ENCODE results near the gene OXTR.

Gene OXTR

GRCh38 chr3:8769088-8769822, at the start of gene OXTR:
TSS of gene OXTR (minus strand) at chr3:8769613. CDS start at chr3:8768187, 1,426 bp downstream.
- TF ChIP-seq CTCF (IDR thresholded peaks at IDR 0.05; ENCODE audit: extremely low read depth, missing control alignments) = peak; percentile 97
- DNase-seq (ENCODE audit: low spot score) = peak; percentile 92

GRCh38 chr3:8817486-8817885, 48.1 kb upstream of the OXTR start:
- DNase-seq (ENCODE audit: low spot score) = no peak

GRCh38 chr3:8816106-8816505, 46.7 kb upstream of the OXTR start:
- no peak for DNase-seq (ENCODE audit: low spot score)
- no peak for TF ChIP-seq CTCF (IDR thresholded peaks at IDR 0.05; ENCODE audit: extremely low read depth, missing control alignments)

More at GRCh38 chr3:8817486-8817885, 48.1 kb upstream of the OXTR start:
- no peak for TF ChIP-seq CTCF (IDR thresholded peaks at IDR 0.05; ENCODE audit: extremely low read depth, missing control alignments)

GRCh38 chr3:8813411-8813810, 44.0 kb upstream of the OXTR start:
- TF ChIP-seq CTCF (IDR thresholded peaks at IDR 0.05; ENCODE audit: extremely low read depth, missing control alignments) = no peak

GRCh38 chr3:8810561-8810960, 41.1 kb upstream of the OXTR start:
- TF ChIP-seq CTCF (IDR thresholded peaks at IDR 0.05; ENCODE audit: extremely low read depth, missing control alignments) = no peak
- no peak for DNase-seq (ENCODE audit: low spot score)

More at GRCh38 chr3:8813411-8813810, 44.0 kb upstream of the OXTR start:
- DNase-seq (ENCODE audit: low spot score) = no peak

GRCh38 chr3:8805774-8806173, 36.4 kb upstream of the OXTR start:
- DNase-seq (ENCODE audit: low spot score) = no peak
- no peak for TF ChIP-seq CTCF (IDR thresholded peaks at IDR 0.05; ENCODE audit: extremely low read depth, missing control alignments)

GRCh38 chr3:8802256-8802655, 32.8 kb upstream of the OXTR start:
- no peak for DNase-seq (ENCODE audit: low spot score)
- no peak for TF ChIP-seq CTCF (IDR thresholded peaks at IDR 0.05; ENCODE audit: extremely low read depth, missing control alignments)
